Gastrocnemius medialis (tissue), 4 donors: ENCODE measurements around the gene SLC1A3. TPM values are rescaled to one million over a fixed set of nuclear protein-coding genes. Genes with fewer than 3 reads are reported as not detected.

Experiments used
- ATAC-seq, 2 donors: fragments of 150-250 bp; one replicate each; pipeline ENCODE4 v1.9.1; 2016
- DNase-seq, 2 donors: peaks; one replicate each; pipeline ENCODE4 v3.0.0-alpha.2; 2019
- H3K27ac ChIP-seq, 4 donors: fragments of 200-600 bp; sonication (generic); 1 replicate in 1 of 4; 2 replicates in 3 of 4; pipeline ENCODE4 v1.5.1; 2016 to 2018; ENCODE audit warnings: mild to moderate bottlenecking in 2 of 4, moderate library complexity in 1 of 4
- H3K27me3 ChIP-seq, 3 donors: fragments of 200-600 bp; sonication (generic) in 2 of 3; 1 replicate in 1 of 3; 2 replicates in 2 of 3; pipeline versions ENCODE4 v1.5.1 to v1.6.0; 2016 to 2019; ENCODE audit warnings: mild to moderate bottlenecking in 1 of 3, moderate library complexity in 1 of 3
- H3K36me3 ChIP-seq, 2 donors: fragments of 200-600 bp; sonication (generic) in 1 of 2; one replicate each; pipeline ENCODE4 v1.5.1; 2017 to 2018
- H3K4me1 ChIP-seq, 2 donors: fragments of 200-600 bp; sonication (generic) in 1 of 2; one replicate each; pipeline ENCODE4 v1.5.1; 2016 to 2017; ENCODE audit warnings: mild to moderate bottlenecking in 2 of 2
- H3K4me3 ChIP-seq, 4 donors: fragments of 200-600 bp; sonication (generic) in 3 of 4; 1 replicate in 1 of 4; 2 replicates in 3 of 4; pipeline ENCODE4 v1.5.1; 2016 to 2019; ENCODE audit warnings: mild to moderate bottlenecking in 2 of 4
- H3K9me3 ChIP-seq, 3 donors: fragments of 200-600 bp; sonication (generic) in 2 of 3; 1 replicate in 1 of 3; 2 replicates in 2 of 3; pipeline ENCODE4 v1.5.1; 2016 to 2019
- CTCF ChIP-seq, 5 experiments: fragments of 450-650 bp in 3 of 5; fragments of 200-600 bp in 2 of 5; sonication (generic) in 2 of 5; IDR thresholded peaks in 4 of 5; conservative IDR thresholded peaks in 1 of 5; 1 replicate in 4 of 5; 2 replicates in 1 of 5; pipeline ENCODE4 v1.5.1; 2016 to 2019; ENCODE audit warnings: antibody characterized with exemption in 5 of 5, mild to moderate bottlenecking in 3 of 5, moderate library complexity in 3 of 5
- POLR2A ChIP-seq, 2 donors: fragments of 450-650 bp; IDR thresholded peaks; one replicate each; pipeline ENCODE4 v1.6.1; 2017; ENCODE audit warnings: antibody characterized with exemption in 2 of 2, mild to moderate bottlenecking in 2 of 2, moderate library complexity in 2 of 2
- in situ Hi-C, 4 donors: fragments of 200-750 bp; cut with MboI; loops; one replicate each; pipeline versions ENCODE4 v1.15.0 to v1.8.0; 2017; ENCODE audit warnings: low sequenced_read_pairs in 4 of 4
- intact Hi-C: fragments of 100-400 bp; cut with DNase I; formaldehyde crosslinking; loops from one replicate; pipeline ENCODE4 v1.15.1; 2023; ENCODE audit warnings: low total_unique reads
- total RNA-seq, 4 donors: library from RNA; depleted of rRNA; stranded (reverse); fragments of >200 nt; gene quantifications; one replicate each; pipeline versions ENCODE4 v1.1.0 to v1.2.3, GENCODE V29; 2016

The SLC1A3 gene
- total RNA-seq, 4 donors from 2014 or later = 5.3 to 69.4 (median 17.4) TPM

GRCh38 chr5:36698031-36698430, 91.6 kb downstream of the SLC1A3 start:
- Histone ChIP-seq H3K27ac (no peak overlapping the region), H3K4me1 (peaks cover under 1 to 3% of the 10 kb centered on the region in 2 donors), H3K27me3 (no peaks in the 10 kb centered on the region), H3K36me3 (no peaks in the 10 kb centered on the region), H3K9me3 (no peaks in the 10 kb centered on the region), H3K4me3 (no peak overlapping the region)
- no peak for ATAC-seq
- in situ Hi-C loops = loop anchor here (10.0 to 25.0 kb wide), 5 partner anchors 93 to 436 kb away; partner anchors contain the start of gene SLC1A3 (in 1 of the 4)
- TF ChIP-seq POLR2A (IDR thresholded peaks at IDR 0.05) (no peak), CTCF (IDR thresholded peaks at IDR 0.05 in 4 of 5, conservative IDR thresholded peaks at IDR 0.05 in 1 of 5) (no peak)
- intact Hi-C loops = loop anchor here (10.0 kb wide), 1 partner anchor 543 kb away; the partner anchor contains the start of genes LMBRD2 and SKP2
- DNase-seq = no peak

- no peak overlapping the region for H3K4me3 ChIP-seq
- H3K4me1 ChIP-seq = peaks cover 0 to 7% of the 10 kb centered on the region in 2 donors
- no peak for TF ChIP-seq CTCF (IDR thresholded peaks at IDR 0.05 in 4 of 5, conservative IDR thresholded peaks at IDR 0.05 in 1 of 5)
- no peak for TF ChIP-seq POLR2A (IDR thresholded peaks at IDR 0.05)
- H3K27me3 ChIP-seq = no peaks in the 10 kb centered on the region
- H3K27ac ChIP-seq = no peak overlapping the region
- H3K36me3 ChIP-seq = no peaks in the 10 kb centered on the region
- ATAC-seq = no peak
- intact Hi-C loops (no loop called here), in situ Hi-C loops (no loop called here)
- no peaks in the 10 kb centered on the region for H3K9me3 ChIP-seq
- DNase-seq = no peak
Measured at GRCh38 chr5:36701085-36701698, 94.8 kb downstream of the SLC1A3 start.

GRCh38 chr5:36703245-36703860, 96.9 kb downstream of the SLC1A3 start:
- no peak for TF ChIP-seq CTCF (IDR thresholded peaks at IDR 0.05 in 4 of 5, conservative IDR thresholded peaks at IDR 0.05 in 1 of 5)
- TF ChIP-seq POLR2A (IDR thresholded peaks at IDR 0.05) = no peak
- Histone ChIP-seq H3K4me1 (peaks cover 0 to 7% of the 10 kb centered on the region in 2 donors), H3K4me3 (no peak overlapping the region), H3K27ac (no peak overlapping the region), H3K9me3 (no peaks in the 10 kb centered on the region), H3K27me3 (no peaks in the 10 kb centered on the region), H3K36me3 (no peaks in the 10 kb centered on the region)
- DNase-seq (no peak), ATAC-seq (no peak)
- in situ Hi-C loops = no loop called here
- intact Hi-C loops = no loop called here

GRCh38 chr5:36704131-36704530, 97.7 kb downstream of the SLC1A3 start:
- in situ Hi-C loops = no loop called here

More at GRCh38 chr5:36704131-36704530, 97.7 kb downstream of the SLC1A3 start:
- H3K4me1 ChIP-seq = peaks cover 0 to 7% of the 10 kb centered on the region in 2 donors
- H3K27me3 ChIP-seq = no peaks in the 10 kb centered on the region
- ATAC-seq = no peak
- H3K9me3 ChIP-seq = no peaks in the 10 kb centered on the region
- DNase-seq = no peak
- no peak overlapping the region for H3K4me3 ChIP-seq
- intact Hi-C loops = no loop called here
- no peak overlapping the region for H3K27ac ChIP-seq
- H3K36me3 ChIP-seq = no peaks in the 10 kb centered on the region
- TF ChIP-seq CTCF (IDR thresholded peaks at IDR 0.05 in 4 of 5, conservative IDR thresholded peaks at IDR 0.05 in 1 of 5) = no peak
- TF ChIP-seq POLR2A (IDR thresholded peaks at IDR 0.05) = no peak
